IPS-11a (cell line): Measurements from ENCODE around the gene HS6ST3.

ENCODE experiments used
- H3K4me3 ChIP-seq: one replicate; pipeline ENCODE4 v1.5.1; 2013; ENCODE audit warnings: low read depth, low read length, control low read depth

The HS6ST3 gene

GRCh38 chr13:96294930-96295881 is 205.3 kb downstream of the HS6ST3 start:
- no peak overlapping the region for H3K4me3 ChIP-seq

GRCh38 chr13:96297360-96297759 is 207.5 kb downstream of the HS6ST3 start:
- H3K4me3 ChIP-seq: no peak overlapping the region

- H3K4me3 ChIP-seq: no peak overlapping the region
Measured at GRCh38 chr13:96299235-96299634, 209.3 kb downstream of the HS6ST3 start.

DNA sequence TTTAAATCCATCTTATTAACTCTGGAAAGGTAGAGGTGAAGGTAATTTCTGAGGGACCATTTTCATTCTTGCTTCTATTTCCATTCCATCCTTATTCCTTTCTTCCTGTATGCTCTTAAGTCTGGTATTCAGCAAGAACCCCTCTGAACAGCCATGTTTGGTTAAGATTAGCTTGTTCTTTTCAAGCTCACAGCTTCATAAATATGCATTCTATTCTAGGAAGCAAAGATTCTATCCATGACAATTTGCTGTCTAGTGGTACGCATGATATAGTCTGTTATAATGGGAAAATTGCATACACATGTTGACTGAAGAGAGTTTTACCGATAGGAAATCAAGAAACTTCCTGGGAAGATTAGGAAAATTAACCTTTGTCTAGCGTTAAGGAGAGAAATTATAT is 218.7 kb downstream of the HS6ST3 start:
- no peak overlapping the region for H3K4me3 ChIP-seq

DNA sequence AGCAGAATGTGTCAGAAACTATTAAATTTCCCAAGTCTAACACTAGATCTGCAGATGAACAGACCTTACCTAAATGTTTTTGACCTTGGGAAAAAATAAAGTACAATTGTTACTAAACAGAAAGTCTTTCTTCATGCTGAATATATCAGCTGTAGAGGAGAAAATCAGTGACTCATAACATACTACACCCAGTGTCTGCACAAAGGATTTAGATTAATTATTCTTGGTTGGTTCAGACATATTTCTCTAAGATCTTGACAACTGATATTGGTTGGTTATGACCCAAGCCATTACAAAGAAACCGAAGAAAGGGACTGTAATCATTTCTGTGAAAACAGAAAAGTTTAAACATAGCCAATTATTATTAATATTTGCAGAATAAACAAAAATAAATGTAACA is 225.1 kb downstream of the HS6ST3 start:
- no peak overlapping the region for H3K4me3 ChIP-seq

DNA sequence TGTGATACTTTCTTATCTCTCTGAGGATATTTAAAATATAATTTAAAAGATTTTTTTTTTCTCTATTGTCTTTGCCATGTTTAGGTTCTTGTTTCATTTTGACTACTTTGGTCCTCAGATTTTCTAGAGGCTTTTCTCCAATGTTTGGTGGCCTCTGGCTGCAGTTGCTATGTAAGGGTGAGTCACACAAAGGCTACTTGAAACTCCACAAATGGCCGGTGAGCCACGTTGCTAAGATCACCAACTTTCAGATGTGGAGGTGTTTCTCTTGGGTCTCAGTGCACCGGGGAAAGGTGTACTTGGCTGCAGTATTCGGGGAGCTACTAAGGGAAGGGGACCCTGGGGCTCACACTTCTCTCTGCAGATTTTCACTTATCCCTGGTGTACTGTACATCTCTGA is 248.1 kb downstream of the HS6ST3 start:
- H3K4me3 ChIP-seq: no peak overlapping the region

GRCh38 chr13:96342286-96342685 is 252.4 kb downstream of the HS6ST3 start:
- H3K4me3 ChIP-seq: no peak overlapping the region

DNA sequence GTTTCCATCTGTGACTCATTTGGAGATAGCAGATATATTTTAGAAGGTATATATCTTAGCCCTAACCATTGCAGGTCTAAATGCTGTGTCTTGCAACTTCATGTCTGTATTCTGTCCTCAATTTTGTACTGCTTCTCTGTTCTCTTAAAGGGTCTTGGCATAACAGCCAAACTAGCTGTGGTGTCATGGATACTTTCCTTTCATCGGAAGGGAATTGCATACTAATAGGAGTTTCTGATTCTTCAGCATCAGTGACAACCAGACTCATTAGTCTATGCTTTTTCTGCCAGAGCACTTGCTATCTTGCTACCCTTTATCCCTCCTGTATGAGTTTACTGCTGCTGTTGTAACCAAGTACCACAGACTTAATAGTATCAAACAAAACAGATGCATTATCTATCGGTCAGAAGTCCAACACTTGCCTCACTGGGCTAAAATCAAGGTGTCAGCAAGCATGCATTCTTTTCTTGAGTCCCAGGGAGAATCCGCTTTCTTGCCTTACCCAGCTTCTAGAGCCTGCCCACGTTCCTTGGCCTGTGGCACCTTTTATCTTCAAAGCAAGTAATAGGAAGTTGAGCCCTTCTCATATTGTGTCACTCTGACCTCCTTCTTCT is 253.1 kb downstream of the HS6ST3 start:
- H3K4me3 ChIP-seq: no peak overlapping the region

- no peak overlapping the region for H3K4me3 ChIP-seq
Measured at GRCh38 chr13:96346921-96347320, 257.0 kb downstream of the HS6ST3 start.

DNA sequence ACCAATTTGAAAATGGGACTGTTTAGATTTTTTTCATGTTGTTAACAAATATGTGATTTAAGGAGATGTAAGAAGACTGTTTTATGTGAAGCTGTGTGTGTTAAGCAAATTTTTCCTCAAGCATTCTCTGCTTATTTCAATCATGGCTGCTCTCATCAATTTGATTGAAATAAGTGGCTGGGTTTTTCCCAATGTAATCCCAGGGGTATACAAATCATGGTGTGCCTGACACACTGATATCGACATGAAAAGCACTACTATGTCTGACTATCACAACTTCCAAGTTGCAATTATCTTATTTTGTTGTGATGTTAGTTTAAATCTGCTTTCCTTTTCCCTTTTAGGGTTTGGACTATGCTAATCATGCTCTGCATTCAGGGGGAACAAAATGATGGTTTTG is 283.7 kb downstream of the HS6ST3 start:
- no peak overlapping the region for H3K4me3 ChIP-seq

DNA sequence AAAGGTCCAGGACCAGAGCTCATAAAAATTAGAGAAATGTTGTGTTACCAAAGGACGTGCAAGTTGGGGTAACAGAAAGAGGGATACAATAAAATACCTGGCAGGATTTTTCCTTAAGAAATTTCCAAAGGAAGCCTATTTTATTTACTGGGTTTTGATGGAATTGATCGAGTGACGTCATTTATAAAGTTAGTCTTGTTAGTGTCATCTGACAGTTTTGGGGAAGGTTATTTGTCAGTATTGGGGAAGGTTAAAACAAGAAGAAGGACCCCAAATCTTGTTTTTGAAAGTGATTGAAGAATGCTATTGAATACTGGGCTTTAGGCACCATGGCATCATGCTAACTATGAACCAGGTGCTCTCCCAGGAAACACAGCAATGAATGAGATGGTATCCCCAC is 287.9 kb downstream of the HS6ST3 start:
- H3K4me3 ChIP-seq: no peak overlapping the region

DNA sequence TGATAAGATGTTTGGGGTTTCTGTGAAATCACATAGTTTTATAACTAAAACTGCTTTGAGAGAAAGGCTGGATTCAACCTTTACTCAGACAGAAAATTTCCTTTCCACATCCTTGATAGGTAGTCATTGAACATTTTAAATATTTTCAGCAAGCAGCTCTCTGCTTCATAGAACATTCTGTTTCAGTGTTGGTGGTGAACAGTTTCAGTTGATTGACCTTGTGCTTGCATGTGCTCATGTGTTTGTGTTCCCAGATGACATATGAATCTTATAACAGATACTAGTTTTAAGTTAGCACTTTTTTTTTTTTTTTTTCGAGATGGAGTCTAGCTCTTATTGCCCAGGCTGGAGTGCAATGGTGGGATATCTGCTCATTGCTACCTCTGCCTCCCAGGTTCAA is 290.1 kb downstream of the HS6ST3 start:
- H3K4me3 ChIP-seq: no peak overlapping the region

GRCh38 chr13:96381681-96382080 is 291.8 kb downstream of the HS6ST3 start:
- H3K4me3 ChIP-seq: no peak overlapping the region

GRCh38 chr13:96388598-96388997 is 298.7 kb downstream of the HS6ST3 start:
- no peak overlapping the region for H3K4me3 ChIP-seq

DNA sequence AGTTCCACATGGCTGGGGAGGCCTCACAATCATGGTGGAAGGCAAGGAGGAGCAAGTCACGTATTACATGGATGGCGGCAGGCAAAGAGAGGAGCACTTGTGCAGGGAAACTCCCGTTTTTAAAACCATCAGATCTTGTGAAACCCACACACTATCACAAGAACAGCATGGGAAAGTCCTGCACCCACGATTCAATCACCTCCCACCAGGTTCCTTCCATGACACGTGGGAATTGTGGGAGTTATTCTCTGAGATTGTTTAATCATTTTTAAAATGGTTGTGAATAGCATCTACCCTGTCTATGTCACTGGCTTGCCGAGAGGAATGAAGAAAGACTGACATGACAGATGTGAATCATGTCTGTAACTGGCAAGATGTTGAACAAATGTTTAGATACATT is 301.7 kb downstream of the HS6ST3 start:
- H3K4me3 ChIP-seq: no peak overlapping the region

DNA sequence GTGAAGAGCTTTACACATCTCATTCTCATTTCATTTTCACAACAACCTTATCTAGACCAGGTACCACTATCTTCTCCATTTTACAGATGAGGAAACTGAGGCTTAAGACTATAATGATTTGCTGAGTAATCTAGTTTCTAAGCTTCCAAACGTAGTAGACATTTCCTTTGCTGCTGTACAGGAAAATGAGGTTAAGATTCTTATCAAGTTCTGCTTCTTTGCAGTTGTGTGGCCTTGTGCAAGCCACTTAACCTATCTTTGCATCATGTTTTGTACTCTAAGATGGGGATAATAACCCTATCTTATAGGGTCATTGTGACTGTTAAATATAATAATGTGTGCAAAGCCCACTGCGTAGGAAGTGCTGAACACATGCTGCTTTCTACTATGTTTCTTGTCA is 307.9 kb downstream of the HS6ST3 start:
- H3K4me3 ChIP-seq: no peak overlapping the region

DNA sequence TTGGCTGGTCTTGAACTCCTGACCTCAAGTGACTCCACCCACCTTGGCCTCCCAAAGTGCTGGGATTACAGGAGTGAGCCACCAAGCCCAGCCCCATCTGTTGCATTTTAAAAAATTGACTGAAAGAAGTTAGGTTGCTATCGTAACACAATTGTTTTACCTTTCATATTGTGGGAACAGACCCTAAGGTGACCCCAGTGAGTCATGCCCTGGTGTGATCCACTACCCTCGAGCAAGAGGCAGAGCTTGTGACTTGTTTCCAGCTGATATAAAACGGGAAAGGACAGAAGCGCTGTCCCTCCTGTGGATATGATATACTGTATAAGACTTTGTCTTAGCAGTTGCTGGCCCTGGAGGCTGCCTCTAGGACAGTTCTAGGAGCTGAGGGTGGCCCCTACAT is 308.6 kb downstream of the HS6ST3 start:
- H3K4me3 ChIP-seq: no peak overlapping the region

DNA sequence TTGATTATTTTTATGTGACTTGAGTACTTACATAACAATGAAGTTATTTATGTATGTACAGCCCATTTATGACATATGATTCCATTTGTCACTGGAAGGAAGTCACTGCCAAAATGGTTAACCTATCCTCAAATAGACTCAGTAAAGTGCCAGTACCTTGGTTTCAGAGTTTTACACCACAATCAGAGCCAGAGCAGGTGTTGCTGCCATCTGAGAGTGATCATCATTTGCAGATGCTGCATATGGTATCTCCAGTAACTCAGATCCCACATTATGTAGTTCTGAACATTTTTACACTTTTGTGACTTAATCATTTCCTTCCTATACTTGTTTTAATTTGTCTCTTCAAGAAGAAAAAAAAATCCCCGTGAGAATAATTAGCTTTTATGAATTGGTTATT is 313.3 kb downstream of the HS6ST3 start:
- no peak overlapping the region for H3K4me3 ChIP-seq

- H3K4me3 ChIP-seq: no peak overlapping the region
Measured at GRCh38 chr13:96403651-96404050, 313.7 kb downstream of the HS6ST3 start.

GRCh38 chr13:96415831-96416385 is 326.0 kb downstream of the HS6ST3 start:
- H3K4me3 ChIP-seq: no peak overlapping the region

DNA sequence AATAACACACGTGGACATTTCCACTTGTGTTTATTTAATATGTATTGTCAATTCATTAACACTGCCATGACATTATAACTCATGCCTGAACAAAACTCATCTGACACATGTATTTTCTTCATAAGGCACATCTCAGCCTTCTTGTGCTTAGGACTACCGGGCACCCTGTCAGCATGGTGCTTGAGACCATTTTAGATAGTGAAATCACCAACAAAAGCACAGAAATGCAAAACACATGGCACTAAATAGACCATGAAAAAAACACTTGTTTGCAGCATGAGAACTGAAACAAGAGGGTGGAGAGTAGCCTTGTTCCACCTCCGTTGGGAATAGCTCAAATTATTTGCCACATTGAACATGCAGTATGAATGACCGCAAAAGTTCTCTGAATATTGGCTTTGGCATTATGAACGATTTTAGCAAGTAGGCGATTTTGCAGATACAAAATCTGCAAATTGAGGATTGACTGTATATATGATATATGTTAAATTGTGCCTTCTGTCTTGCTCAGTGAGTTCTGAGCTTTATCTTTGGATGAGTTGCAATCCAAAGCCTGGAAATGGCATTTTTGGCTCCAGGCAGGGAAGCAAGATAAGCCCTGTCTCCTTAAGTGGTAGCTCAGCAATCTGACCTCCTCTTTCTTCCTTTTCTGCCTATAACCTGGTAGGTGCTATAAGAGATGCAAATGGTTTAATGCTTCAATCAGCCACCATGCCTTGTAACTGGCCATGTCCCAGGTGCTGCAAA is 328.2 kb downstream of the HS6ST3 start:
- H3K4me3 ChIP-seq: no peak overlapping the region
